MM.1S (cell line): Measurements from ENCODE around the gene ADNP2.

ENCODE experiments used
- EZH2 ChIP-seq: fragments of 300-600 bp; sonication (generic); optimal IDR thresholded peaks from 2 replicates; pipeline ENCODE3; 2017; ENCODE audit warnings: low read depth, mild to moderate bottlenecking, antibody characterized with exemption, low read length, mixed read lengths
- TF ChIP-seq, protein P1 (sequence below): fragments of 300-600 bp; sonication (generic); IDR thresholded peaks from 2 replicates; pipeline ENCODE4 v1.5.1; 2016; ENCODE audit warnings: antibody characterized with exemption, low read length, mixed read lengths

DNA sequence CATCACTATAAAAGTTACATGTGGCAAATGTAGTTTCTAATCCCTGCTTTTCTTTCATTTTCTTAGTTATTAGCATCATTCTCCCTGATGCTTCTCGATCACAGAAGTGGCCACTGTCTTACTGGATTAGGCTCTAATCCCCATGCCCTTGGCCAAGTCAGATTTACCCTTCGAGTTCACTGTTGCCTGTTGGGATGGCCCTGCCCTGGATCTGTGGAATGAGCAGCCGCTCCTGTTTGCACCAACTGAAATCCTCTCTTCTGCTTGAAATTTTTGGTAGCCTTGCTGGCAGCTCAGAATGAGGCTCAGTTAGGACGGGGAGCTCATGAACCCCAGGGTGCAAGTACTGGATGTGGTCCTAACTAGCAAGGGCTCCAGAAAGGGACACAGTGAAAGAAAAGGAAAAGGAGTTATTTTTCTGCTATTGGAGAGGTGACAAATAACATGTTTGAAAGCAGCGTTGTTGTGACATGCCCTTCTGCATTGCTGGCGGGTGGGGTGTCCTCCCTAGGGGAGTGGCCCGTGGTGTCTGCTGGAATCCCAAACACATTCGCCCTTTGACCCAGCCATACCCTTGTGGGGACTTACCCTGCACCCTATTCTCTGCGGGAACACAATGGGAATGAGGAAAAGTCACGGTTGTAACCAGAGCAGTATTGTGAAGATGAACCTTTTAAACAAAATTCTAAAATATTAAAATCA is 40.3 kb upstream of the ADNP2 start:
- TF ChIP-seq, protein P1, sequence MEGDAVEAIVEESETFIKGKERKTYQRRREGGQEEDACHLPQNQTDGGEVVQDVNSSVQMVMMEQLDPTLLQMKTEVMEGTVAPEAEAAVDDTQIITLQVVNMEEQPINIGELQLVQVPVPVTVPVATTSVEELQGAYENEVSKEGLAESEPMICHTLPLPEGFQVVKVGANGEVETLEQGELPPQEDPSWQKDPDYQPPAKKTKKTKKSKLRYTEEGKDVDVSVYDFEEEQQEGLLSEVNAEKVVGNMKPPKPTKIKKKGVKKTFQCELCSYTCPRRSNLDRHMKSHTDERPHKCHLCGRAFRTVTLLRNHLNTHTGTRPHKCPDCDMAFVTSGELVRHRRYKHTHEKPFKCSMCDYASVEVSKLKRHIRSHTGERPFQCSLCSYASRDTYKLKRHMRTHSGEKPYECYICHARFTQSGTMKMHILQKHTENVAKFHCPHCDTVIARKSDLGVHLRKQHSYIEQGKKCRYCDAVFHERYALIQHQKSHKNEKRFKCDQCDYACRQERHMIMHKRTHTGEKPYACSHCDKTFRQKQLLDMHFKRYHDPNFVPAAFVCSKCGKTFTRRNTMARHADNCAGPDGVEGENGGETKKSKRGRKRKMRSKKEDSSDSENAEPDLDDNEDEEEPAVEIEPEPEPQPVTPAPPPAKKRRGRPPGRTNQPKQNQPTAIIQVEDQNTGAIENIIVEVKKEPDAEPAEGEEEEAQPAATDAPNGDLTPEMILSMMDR = no peak
- TF ChIP-seq EZH2 = no peak
